Calu3 (cell line): Measurements from ENCODE around the gene POLR1H. TPM values are rescaled to one million over a fixed set of nuclear protein-coding genes. Genes with fewer than 3 reads are reported as not detected.

Source experiments
- BruUV-seq: library from RNA; stranded (reverse); fragments of 400-500 nt; replicated peaks from 2 replicates; lab custom pipeline; 2021; lab: Mats Ljungman, UMichigan
- CTCF ChIA-PET: fragments of 300-600 bp; sonication (Branson Sonifier 250); formaldehyde crosslinking; loops from one replicate; lab custom pipeline; 2022; ENCODE audit warnings: antibody characterized with exemption; lab: Charles Lee
- DNase-seq: peaks from one replicate; pipeline ENCODE4 v3.0.0; 2022
- H3K27ac Mint-ChIP-seq: one replicate; pipeline ENCODE4 v1.8.0; 2022; ENCODE audit warnings: mixed read lengths; ENCODE audit not compliant: unreplicated experiment
- H3K27me3 Mint-ChIP-seq: one replicate; pipeline ENCODE4 v1.8.0; 2022; ENCODE audit warnings: mixed read lengths; ENCODE audit not compliant: unreplicated experiment
- H3K36me3 Mint-ChIP-seq: one replicate; pipeline ENCODE4 v1.8.0; 2022; ENCODE audit warnings: mild to moderate bottlenecking, moderate library complexity, mixed read lengths; ENCODE audit not compliant: insufficient read depth, unreplicated experiment
- H3K4me1 Mint-ChIP-seq: one replicate; pipeline ENCODE4 v1.8.0; 2022; ENCODE audit warnings: mild to moderate bottlenecking, low read depth, mixed read lengths; ENCODE audit not compliant: unreplicated experiment
- H3K4me3 Mint-ChIP-seq: one replicate; pipeline ENCODE4 v1.8.0; 2022; ENCODE audit warnings: mild to moderate bottlenecking, low read depth, moderate library complexity, mixed read lengths; ENCODE audit not compliant: unreplicated experiment
- H3K9me3 Mint-ChIP-seq: one replicate; pipeline ENCODE4 v1.8.0; 2022; ENCODE audit warnings: low read depth, mixed read lengths; ENCODE audit not compliant: unreplicated experiment
- intact Hi-C: fragments of 100-400 bp; cut with micrococcal nuclease; formaldehyde crosslinking; loops from one replicate; pipeline ENCODE4 v1.10.0; 2022; ENCODE audit not compliant: unreplicated experiment
- total RNA-seq: library from RNA; stranded (reverse); gene quantifications from 2 replicates; pipeline ENCODE4 v1.2.3, GENCODE V29; 2022
- TF ChIP-seq, protein P1 (sequence below): fragments of 200-600 bp; IDR thresholded peaks from one replicate; pipeline ENCODE4 v1.8.0; 2022; ENCODE audit warnings: antibody characterized with exemption; ENCODE audit not compliant: unreplicated experiment

Gene POLR1H
- total RNA-seq, 1 experiment from 2014 or later = 25.2 TPM

DNA sequence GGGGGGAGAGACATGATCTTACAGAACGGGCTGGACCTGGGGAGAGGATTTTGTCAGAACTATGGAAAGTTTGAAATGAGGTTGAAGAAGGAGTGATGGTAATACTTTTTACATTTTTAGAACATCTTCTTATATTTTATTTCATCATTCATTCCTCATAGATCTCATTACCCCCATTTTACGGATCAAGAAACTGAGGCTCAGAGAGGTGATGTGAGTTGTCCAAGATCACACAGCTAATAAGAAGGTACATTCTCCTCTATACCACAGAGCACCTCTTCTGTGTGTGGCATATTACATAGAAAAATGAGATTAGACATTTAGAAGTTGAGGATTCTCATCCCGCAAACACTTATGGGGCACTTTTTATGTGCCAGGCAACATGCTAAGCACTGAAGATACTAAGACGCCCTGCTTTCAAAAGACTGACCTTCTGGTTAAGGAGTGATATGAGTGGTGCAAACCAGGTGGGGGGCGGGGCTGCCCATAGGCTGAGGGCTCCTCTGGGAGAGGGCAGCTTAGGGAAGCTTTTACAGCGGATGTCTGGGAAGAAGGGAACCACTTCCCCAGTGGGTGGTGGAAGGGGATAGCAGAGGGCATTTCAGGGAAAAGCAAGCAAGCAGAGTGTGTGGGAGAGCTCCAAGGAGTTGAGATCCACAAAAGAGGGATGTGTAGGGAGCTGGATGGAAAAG lies 31.9 kb downstream of the POLR1H start:
- H3K4me1 Mint-ChIP-seq = peaks cover 70% of the 10 kb centered on the region
- H3K4me3 Mint-ChIP-seq = no peak overlapping the region
- no TSS peak for BruUV-seq
- CTCF ChIA-PET = interaction anchor here (1.1 to 2.0 kb wide), 3 partner anchors 17 to 38 kb away, joined by 3 to 6 read pairs (median 5); no protein-coding TSS in a partner anchor
- H3K27me3 Mint-ChIP-seq = peaks cover 14% of the 10 kb centered on the region
- no peak overlapping the region for H3K27ac Mint-ChIP-seq
- H3K36me3 Mint-ChIP-seq = peaks cover 2% of the 10 kb centered on the region
- TF ChIP-seq, protein P1, sequence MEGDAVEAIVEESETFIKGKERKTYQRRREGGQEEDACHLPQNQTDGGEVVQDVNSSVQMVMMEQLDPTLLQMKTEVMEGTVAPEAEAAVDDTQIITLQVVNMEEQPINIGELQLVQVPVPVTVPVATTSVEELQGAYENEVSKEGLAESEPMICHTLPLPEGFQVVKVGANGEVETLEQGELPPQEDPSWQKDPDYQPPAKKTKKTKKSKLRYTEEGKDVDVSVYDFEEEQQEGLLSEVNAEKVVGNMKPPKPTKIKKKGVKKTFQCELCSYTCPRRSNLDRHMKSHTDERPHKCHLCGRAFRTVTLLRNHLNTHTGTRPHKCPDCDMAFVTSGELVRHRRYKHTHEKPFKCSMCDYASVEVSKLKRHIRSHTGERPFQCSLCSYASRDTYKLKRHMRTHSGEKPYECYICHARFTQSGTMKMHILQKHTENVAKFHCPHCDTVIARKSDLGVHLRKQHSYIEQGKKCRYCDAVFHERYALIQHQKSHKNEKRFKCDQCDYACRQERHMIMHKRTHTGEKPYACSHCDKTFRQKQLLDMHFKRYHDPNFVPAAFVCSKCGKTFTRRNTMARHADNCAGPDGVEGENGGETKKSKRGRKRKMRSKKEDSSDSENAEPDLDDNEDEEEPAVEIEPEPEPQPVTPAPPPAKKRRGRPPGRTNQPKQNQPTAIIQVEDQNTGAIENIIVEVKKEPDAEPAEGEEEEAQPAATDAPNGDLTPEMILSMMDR = no peak
- H3K9me3 Mint-ChIP-seq = no peaks in the 10 kb centered on the region
- no peak for DNase-seq
- intact Hi-C loops = no loop called here

DNA sequence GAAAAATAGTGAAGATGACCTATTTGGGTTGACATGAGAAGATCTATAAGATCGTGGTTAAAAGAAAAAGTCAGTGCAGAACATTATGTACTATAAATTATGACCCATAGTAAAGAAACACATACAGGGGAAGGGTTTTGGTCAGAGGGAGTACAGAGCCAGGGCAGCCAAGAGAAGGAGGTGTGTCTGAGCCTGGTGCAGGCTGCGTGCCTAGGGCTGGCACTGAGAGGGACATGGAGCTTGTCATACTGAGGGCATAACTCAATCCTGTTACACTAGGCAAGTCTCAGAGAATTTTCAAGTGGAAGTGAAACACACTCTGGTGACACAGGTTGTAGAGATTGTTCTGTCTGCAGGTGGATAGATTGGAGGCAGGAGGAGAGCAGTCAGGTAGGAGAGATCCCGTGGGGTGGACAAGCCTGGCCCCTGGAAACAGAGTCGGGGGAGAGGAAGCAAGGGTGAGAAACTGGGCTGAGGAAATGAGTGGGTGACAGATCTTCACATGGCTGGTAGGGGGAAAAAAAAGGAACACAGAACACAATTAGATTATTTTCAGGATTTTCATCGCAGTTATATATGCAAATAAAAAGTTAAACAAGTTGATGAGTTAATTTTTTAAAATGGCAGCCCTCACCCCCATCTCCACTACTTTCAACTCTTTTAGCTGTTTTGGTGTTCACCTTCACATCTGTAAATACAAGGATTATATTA lies 33.0 kb downstream of the POLR1H start:
- Mint-ChIP-seq H3K9me3 (no peaks in the 10 kb centered on the region), H3K4me3 (no peak overlapping the region), H3K27ac (no peak overlapping the region), H3K27me3 (peaks cover 6% of the 10 kb centered on the region), H3K4me1 (peaks cover 81% of the 10 kb centered on the region), H3K36me3 (peaks cover 12% of the 10 kb centered on the region)
- intact Hi-C loops = no loop called here
- no peak for DNase-seq
- TF ChIP-seq, protein P1 = no peak
- no TSS peak for BruUV-seq
- CTCF ChIA-PET = interaction anchor here (0.6 to 1.1 kb wide), 2 partner anchors 37 to 58 kb away, joined by 3 read pairs; no protein-coding TSS in a partner anchor

DNA sequence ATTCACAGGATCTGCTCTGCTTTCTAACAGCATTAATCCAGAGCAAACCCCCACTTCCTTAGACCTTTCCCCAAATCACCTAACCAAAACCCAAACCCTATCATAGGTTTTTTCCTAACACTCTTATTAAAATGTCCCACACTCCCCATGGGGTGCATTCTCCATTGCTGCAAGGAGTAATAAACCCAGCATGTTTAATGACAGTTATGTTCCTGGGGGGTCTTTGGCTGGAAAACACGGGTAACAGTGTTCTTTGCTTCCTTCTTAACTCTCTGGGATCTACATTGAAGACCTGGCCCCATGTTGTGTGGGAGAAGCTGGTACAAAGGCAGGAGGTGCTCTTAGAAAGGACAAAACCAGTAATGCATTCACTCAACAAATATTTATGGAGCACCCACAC lies 35.8 kb downstream of the POLR1H start:
- H3K36me3 Mint-ChIP-seq = peaks cover 31% of the 10 kb centered on the region
- H3K9me3 Mint-ChIP-seq = no peaks in the 10 kb centered on the region
- no peak for DNase-seq
- H3K4me3 Mint-ChIP-seq = no peak overlapping the region
- H3K27ac Mint-ChIP-seq = no peak overlapping the region
- intact Hi-C loops = no loop called here
- TF ChIP-seq, protein P1 = no peak
- H3K4me1 Mint-ChIP-seq = peaks cover 93% of the 10 kb centered on the region
- no peaks in the 10 kb centered on the region for H3K27me3 Mint-ChIP-seq
- no TSS peak for BruUV-seq
- CTCF ChIA-PET = no interaction called here

DNA sequence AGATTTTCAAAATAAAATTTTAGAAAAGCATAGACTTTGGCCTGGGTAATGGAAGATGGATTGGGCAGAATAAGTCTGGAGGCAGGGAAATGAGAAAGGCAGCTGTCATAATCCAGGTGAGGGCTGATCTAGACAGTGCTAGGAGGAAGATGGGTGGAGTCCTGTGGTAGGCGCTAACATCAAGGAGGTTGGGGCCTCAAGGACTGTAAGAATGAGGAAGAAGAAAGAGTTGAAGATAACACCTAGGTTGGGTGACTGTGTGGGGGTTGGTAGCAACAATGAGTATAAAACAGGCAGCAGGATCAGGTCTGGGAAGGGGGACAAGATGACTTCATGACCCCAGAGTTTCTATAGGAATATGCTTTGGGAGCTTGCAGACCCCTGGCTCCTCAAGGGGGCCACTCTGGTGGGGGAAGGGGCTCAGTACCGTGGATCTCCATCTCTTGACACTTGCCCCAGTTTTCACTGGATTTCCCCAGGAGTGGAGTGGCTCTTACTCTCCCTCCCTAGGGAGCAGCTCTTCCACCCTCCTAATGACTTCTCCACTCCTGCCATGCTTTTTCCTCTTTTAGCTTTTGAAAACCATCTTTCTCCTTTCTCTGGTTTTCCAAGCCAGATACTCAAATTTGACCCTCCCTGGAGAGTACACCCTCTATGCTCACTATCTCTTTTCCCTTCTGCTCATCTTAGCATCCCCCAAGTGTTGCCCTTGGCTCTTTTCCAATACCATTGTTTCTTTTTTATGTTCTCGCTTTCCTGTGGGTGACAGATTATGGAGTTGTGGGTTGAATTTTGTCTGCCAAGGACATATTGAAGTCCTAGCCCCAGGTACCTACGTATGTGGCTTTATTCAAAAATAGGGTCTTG lies 37.1 kb downstream of the POLR1H start:
- Mint-ChIP-seq H3K27ac (peak overlapping the region; percentile 16), H3K36me3 (peaks cover 44% of the 10 kb centered on the region), H3K9me3 (no peaks in the 10 kb centered on the region), H3K27me3 (no peaks in the 10 kb centered on the region), H3K4me1 (peaks cover 92% of the 10 kb centered on the region), H3K4me3 (no peak overlapping the region)
- intact Hi-C loops = no loop called here
- CTCF ChIA-PET = interaction anchor here (1.2 kb wide), 1 partner anchor 33 kb away, joined by 4 read pairs; no protein-coding TSS in a partner anchor
- TF ChIP-seq, protein P1 = no peak
- DNase-seq = peak; percentile 56
- BruUV-seq = no TSS peak
